GM18951 (cell line): ENCODE measurements around the gene KCNIP2.

ENCODE experiments used
- POLR2A ChIP-seq: IDR thresholded peaks from 4 replicates; pipeline ENCODE4 v1.6.1; 2011; ENCODE audit warnings: mild to moderate bottlenecking; ENCODE audit not compliant: insufficient read length, insufficient read depth; ENCODE audit errors: extremely low read depth
- in situ Hi-C: fragments of 300-500 bp; cut with MboI; formaldehyde crosslinking; loops from one replicate; pipeline ENCODE4 v1.12.0; 2022; ENCODE audit warnings: low sequenced_read_pairs, mixed read lengths, inconsistent platforms; ENCODE audit not compliant: unreplicated experiment

Gene KCNIP2

DNA sequence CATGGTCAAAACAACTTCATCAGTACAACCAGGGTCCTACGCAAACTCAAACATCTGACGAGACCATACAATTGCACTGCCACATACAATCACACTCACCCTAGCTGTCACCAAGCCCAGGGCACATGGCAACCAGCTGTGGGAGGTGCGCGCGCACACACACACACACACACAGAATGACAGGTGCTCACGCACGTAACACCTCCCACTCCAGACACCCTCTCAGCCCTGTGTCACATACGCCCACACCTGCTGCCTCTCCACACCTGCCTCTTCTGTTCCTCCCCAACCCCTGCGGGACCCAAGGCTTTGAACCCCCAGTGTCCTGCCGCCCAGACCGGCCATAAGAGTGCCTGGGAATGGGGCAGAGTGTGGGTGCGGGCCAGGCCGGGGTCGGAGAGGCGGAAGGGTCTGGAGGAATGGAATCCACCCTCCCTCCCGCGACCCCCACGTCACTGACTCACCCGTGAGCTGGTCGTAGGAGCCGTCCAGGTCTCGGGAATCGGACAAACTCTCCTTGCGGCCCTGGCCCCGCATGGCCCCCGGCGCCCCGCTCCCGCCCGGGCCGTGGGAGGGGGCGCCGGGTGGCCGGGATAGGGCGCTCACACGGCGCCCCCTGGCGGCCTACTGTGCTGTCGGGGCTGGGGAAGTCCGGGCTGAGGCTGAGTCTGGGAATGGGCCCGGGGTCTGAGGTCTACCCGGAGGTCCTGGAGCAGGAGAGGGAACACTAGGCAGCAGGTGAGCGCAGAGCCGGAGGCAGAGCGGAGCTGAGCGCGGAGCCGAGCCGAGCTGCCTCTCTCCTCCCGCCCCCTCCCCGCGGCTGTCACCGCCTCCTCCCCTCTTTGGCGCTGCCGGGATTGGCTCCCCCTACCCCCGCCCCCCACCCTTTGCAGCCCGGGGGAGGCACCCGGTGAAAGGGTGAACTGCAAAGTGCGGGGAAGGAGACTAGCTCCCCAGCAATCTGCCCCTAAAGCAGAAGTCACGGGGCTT is at the start of gene KCNIP2:
TSS of gene KCNIP2 (minus strand) at position 769 of the 990 bp plus-strand sequence. CDS start at position 537, 232 bp downstream.
- no peak for TF ChIP-seq POLR2A
- in situ Hi-C loops = no loop called here

DNA sequence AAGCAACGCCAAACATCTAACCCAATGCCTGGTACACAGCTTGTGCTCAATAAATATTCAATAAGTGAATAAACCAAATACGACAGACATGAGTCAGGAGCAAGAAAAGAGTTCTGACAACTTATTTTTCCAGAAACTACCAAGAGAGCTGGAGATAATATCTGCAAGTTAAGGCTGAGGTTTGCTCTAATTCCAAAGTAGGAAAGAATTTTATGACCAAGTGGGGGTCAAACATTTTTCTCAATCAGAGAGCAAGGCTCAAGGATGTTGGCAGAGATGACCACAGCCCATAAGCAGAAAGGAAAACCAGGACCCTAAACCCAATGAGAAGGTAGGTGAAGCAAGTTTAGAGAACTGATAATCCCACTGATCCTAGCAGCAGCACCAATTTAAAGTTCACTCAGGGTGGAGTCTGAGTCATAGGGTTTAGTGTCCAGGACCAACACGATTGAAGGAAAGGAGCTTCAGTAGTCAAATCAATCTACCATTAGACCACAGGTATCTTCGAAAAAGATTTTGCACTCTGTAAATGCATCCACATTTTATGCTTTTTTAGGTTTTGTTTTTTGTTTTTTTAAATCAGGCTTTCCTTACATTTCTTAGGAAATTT is 49.3 kb upstream of the KCNIP2 start:
- in situ Hi-C loops = no loop called here
- no peak for TF ChIP-seq POLR2A

DNA sequence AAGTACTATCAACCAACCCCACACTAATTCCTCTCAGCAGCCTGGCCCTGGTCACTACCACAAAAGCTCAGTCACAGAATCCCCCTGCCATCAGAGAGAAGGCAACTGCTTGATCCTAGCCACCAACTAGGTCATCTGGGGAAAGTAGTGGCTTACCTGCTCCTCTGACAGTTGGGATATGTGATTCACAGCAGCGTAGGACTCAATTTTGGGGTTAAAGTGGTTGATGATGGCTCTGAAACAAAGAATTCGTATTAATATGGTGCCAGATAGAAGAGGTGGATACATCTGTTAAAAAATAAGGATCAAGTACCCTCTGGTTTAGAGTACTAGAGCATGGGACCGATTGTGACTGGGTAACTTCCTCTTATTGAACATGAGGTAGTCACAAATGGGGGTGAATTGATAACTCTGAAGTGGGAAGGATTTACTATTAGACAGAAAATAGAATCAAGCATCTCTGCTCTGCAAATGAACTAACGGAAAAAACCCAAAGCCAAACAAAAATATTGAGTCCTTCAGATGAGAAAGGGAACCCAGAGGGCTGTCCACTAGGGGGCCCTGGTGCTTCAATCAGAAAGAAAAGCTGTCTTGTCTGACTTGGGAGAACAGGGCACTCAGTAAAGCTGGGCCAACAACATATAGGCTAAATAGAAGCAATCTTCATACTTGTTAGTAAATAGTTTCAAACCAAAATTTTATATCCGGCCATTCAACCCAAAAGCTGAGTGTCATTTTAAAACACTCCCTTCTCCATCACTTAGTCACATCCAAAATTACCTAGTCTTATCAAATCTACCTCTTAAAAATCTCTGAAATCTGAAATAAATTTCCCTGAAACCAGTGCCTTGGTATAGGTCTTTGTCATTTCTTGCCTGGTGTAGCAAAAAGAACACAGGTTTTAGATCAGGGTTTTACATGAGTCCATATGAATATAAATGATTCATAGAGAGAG is 45.9 kb upstream of the KCNIP2 start:
- TF ChIP-seq POLR2A = no peak
- in situ Hi-C loops = loop anchor here (5.0 kb wide), 1 partner anchor 123 kb away; no protein-coding TSS in a partner anchor

DNA sequence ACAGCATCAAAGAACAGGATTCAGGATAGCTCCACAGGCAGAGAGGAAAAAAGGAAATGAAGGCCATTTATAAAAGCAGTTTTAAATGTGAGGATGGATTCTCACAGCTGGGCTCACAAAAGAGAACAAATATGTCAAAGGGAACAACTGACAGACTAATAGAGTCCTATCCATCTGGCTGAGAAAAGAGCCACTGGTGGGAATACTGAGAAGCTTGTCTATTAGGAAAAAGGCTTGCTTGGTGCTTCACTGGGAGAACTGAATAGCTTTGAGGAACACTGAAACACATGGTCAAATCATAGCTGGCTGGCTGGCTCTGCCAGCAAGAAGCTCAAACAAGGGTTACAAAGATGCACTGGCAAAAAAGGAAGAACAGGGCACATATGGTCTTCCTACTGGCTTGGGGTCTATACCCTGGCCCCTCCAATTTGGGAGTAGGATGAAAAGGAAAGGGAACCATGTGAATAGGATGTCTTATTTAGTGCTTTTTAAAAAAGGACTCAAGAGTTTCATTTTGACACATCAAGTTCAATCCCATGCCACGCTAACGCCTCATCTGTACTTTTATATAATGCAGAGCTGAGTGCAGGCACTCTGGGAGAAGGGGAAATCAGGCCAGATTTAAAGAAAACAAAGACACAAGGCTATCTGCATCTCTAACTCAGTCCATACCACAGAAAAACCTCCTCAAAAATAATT is 44.8 kb upstream of the KCNIP2 start:
- TF ChIP-seq POLR2A = no peak
- in situ Hi-C loops = loop anchor here (5.0 kb wide), 1 partner anchor 124 kb away; no protein-coding TSS in a partner anchor

DNA sequence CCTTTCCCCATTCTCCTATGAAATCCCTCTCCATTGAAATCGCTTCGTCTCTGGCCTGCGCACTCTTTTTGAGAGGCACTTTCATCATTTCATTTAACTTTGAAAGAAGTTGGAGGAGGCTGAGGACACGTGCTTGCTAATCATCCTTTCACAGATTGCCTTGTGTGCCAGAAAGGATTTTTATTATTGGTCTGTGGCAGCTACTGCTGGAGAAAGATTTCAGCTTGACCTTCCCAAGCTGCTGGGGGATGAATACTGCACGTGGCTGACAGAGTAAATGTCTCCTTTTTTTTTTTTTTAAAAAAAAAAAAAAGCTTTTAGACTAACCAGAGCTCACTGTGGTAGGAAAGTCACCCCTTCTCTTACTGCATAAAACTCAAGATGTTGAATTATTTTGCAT is 44.2 kb upstream of the KCNIP2 start:
- in situ Hi-C loops = loop anchor here (5.0 kb wide), 1 partner anchor 125 kb away; no protein-coding TSS in a partner anchor

DNA sequence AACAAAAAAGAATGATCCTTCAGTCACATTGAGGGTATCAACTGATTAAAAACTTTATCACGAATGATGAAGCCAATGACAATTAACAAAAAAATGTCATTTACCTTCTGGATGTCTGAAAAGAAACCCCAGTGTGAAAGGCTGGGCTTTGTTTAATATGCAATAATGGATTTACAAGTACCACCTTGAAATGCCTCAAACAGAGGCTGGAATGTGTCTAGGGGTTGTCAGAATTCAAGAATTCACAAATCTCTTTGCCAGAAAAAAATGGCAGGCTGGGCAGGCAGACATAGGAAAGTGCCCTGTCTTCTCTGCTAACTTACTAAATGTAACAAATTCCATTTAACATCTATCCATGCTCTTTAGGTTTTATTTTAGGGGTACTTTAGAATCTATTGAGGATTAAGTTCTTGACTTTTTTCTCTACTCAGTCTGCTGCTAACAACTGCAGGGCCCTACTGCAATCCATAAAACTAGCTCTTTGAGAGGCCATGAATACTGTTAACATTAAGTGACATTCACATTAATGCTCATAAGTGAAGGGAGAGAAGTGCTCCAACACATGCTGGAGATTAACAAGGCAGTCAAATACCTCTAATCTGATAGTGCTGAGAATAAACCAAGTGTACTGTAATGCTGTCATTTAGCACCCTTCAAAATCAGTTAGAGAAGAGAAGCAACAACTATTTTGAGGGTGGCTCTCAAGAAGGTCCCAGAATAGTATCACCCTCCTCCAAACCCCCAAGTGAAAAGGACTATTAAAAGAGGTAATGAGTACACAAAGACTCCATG is 43.1 kb upstream of the KCNIP2 start:
- no peak for TF ChIP-seq POLR2A

More for the DNA sequence above, 44.2 kb upstream of the KCNIP2 start:
- TF ChIP-seq POLR2A = no peak

DNA sequence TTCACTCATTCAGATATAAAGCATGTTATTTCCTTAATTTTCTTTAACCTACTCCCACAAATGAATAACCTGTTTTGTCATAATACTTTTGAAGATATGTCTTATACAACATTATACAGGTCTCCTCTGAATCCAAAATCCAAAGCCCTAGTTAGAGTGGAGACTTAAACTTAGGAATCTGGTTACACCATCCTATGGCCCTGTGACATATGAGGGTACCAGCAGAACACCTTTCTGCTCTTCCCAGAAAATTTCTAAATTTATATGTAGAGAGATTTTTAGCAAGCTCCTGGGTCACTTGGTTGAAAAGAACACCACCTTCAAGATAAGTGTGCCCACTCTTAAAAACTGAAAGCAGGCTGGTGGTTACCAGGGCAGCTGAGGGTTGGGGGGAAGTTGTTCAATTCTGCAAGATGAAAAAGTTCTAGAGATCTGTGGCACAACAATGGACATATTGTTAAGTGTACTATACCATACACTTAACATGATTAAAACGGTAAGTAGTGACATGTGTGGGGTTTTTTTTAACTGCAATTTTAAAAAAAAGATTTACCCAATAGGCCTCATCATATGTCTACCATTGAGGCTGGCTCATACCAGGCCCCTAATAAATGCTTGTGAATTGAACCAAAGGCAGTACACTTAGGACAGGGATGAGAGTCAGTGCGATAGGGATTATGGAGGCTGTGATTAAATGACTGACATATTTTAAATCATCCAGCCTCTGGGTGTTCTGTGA is 37.6 kb upstream of the KCNIP2 start:
- TF ChIP-seq POLR2A = no peak
- in situ Hi-C loops = no loop called here

More for the DNA sequence above, 43.1 kb upstream of the KCNIP2 start:
- in situ Hi-C loops = loop anchor here (5.0 kb wide), 1 partner anchor 126 kb away; no protein-coding TSS in a partner anchor

DNA sequence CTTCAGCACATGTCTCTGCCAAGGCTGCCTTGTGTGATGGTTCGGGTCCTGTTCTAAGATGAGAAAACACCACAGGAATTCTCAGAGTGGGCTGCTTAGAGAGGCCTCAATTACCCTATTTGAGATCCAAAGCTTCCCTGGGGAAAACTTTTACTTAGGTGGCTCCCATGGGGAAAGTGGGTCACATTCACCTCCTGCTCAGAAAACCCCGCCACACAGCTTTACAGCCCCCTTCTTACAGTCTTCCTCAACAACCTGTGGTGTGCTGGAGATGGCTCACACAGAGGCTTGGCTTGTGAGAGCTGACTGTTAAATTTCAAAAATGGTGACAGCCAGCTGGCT is 36.6 kb upstream of the KCNIP2 start:
- in situ Hi-C loops = no loop called here
- TF ChIP-seq POLR2A = no peak

DNA sequence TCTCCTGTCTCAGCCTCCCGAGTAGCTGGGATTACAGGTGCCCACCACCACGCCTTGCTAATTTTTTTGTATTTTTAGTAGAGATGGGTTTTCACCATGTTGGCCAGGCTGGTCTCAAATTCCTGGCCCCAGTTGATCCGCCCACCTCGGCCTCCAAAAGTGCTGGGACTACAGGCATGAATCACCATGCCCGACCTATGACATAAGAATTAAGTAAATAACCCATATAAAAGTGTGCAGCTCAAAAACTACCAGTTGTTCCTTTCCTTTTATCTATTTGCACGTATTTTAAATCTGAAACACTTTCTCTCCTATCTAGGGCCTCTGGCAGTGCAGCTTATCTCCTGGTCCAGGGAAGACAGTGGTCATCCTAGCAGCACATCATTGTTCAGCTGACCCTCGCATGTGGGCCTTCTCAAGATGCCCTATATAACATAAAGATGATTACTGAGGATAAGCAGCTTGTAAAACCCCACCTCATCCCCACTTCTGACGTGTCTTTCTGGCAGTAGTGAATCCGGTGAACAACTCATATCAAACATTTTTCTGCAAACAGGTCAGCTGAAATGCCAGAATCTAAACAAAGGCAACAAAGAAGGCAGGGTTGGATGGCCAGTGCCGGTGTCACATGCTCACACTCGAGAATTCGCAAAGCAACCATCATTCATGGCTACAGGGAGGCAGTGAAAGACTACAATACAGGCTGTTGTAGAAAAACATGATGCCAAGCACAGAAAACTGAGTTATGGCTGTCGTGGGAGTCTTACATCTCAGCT is 36.0 kb upstream of the KCNIP2 start:
- in situ Hi-C loops = no loop called here
- no peak for TF ChIP-seq POLR2A

DNA sequence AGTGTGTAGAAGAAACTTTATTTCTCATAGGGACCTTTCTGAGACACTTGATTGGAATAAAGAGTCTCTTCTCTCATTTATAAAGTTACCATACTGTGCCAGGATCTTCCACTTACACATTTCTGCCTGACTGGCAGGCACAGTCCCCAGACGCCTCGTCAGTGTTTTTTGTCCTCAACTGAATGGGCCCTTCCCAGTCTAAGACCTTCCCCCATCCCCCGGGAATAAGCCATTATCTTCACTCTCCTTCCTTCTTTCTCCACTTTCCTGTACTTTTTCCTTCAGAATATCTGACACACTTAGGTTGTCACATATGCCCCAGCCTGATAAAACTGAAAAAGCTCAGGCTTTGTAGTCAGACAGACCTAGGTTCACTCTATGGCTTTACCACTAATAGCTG is 35.3 kb upstream of the KCNIP2 start:
- TF ChIP-seq POLR2A = no peak
- in situ Hi-C loops = no loop called here
